ENCODE measurements around the gene PHF2.

PHF2 gene

DNA sequence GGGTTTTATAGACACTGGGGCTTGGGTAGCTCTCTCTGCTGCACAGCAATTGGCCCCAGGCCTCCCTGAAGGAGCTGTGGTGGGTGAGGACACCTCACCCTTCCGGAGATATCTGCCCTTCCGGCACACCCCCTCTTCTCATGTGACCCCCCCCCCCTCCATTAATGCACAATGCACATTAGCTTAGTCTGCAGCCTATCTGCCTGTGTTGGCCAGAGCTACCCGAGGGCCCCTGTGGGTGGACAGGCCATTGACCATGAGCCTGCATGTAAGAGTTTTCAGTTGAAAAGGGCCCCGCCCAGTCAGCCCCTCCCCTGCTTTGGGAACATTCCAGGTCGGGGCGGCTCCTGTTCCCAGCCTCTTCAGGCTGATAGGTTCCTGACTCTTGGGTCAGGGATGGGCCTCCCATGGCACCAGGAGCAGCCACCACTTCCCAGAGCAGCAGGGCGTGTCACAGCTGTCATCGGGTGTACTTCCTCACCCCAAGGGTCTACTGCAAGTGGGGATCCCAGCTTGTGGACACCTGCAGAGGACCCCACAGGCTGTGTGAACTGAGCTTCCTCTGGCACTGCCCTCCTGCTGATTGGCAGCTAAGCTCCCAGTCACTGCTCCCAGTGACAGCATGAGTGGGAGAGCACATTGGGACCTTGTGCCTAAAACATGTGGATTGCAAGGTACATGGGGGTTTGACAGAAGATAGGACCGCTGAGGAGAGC lies 17.8 kb downstream of the PHF2 start:
- Histone ChIP-seq H4K20me1 (ENCODE audit: insufficient read depth) (no peaks in the 10 kb centered on the region), H3K27ac (no peak overlapping the region), H3K4me2 (no peak overlapping the region), H3K27me3 (ENCODE audit: insufficient read depth, low read depth) (no peaks in the 10 kb centered on the region), H3K36me3 (ENCODE audit: insufficient read depth) (no peaks in the 10 kb centered on the region), H2AFZ (ENCODE audit: low read depth) (no peak overlapping the region), H3K4me3 (IDR thresholded peaks at IDR 0.05; ENCODE audit: insufficient read depth, low read depth, low read length) (no peak overlapping the region), H3K79me2 (ENCODE audit: insufficient read depth, low read depth) (no peaks in the 10 kb centered on the region), H3K4me1 (ENCODE audit: low read depth, poor library complexity, severe bottlenecking) (no peaks in the 10 kb centered on the region), H3K9ac (no peak overlapping the region)
- TF ChIP-seq, protein P1, sequence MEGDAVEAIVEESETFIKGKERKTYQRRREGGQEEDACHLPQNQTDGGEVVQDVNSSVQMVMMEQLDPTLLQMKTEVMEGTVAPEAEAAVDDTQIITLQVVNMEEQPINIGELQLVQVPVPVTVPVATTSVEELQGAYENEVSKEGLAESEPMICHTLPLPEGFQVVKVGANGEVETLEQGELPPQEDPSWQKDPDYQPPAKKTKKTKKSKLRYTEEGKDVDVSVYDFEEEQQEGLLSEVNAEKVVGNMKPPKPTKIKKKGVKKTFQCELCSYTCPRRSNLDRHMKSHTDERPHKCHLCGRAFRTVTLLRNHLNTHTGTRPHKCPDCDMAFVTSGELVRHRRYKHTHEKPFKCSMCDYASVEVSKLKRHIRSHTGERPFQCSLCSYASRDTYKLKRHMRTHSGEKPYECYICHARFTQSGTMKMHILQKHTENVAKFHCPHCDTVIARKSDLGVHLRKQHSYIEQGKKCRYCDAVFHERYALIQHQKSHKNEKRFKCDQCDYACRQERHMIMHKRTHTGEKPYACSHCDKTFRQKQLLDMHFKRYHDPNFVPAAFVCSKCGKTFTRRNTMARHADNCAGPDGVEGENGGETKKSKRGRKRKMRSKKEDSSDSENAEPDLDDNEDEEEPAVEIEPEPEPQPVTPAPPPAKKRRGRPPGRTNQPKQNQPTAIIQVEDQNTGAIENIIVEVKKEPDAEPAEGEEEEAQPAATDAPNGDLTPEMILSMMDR (conservative IDR thresholded peaks at IDR 0.05; ENCODE audit: low read depth, low read length), result no peak

DNA sequence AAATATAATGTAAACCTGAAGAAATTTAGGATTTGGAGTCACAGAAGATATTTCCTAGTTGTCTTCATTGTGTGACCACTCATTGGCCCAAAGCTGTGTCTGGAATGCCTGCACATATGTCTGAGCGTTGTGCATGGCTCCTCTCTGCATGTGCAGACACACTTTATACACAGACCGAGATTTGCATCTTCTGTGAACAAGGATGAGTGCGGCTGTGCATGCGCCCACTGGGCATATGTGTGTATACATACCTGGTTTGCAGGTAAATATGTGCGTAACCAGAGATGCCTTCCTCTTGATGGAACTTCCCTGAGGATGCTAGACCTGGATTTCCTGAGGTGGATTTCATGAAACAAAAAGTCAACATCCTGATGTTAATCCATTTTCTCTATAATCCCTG lies 19.1 kb downstream of the PHF2 start:
- Histone ChIP-seq H3K79me2 (ENCODE audit: insufficient read depth, low read depth) (no peaks in the 10 kb centered on the region), H3K27ac (no peak overlapping the region)
- TF ChIP-seq, protein P1 (conservative IDR thresholded peaks at IDR 0.05; ENCODE audit: low read depth, low read length), result no peak

DNA sequence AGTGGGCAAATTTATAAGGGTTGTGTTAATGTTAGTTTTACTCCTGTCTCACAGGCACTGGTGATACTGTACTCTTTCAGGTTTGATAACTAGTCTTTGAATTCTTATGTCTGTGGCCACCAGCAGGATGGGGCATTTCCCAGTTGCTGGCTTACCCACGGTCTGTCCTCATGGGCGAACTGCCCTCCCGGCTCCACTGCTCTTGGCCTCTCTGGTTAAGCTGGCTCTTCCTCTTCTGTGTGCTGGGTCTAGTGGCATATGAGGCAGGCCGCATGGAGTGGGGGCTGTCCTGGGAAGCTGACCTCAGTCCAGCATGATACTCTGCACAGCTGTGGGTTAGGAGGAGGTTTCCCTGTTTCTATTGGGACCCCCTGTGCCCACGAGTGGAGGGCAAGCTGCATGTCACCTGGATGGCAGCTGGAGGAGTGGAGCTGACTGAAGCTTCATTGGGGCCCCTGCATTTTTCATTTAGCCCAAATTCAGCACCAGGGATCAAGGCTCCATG lies 19.5 kb downstream of the PHF2 start:
- Histone ChIP-seq H3K79me2 (ENCODE audit: insufficient read depth, low read depth) (no peaks in the 10 kb centered on the region), H3K4me3 (IDR thresholded peaks at IDR 0.05; ENCODE audit: insufficient read depth, low read depth, low read length) (no peak overlapping the region), H3K27me3 (ENCODE audit: insufficient read depth, low read depth) (no peaks in the 10 kb centered on the region), H4K20me1 (ENCODE audit: insufficient read depth) (no peaks in the 10 kb centered on the region), H3K36me3 (ENCODE audit: insufficient read depth) (no peaks in the 10 kb centered on the region), H3K4me2 (no peak overlapping the region), H3K27ac (no peak overlapping the region), H3K4me1 (ENCODE audit: low read depth, poor library complexity, severe bottlenecking) (peaks cover 2% of the 10 kb centered on the region), H2AFZ (ENCODE audit: low read depth) (no peak overlapping the region), H3K9ac (no peak overlapping the region)
- TF ChIP-seq, protein P1 (conservative IDR thresholded peaks at IDR 0.05; ENCODE audit: low read depth, low read length), result no peak

More for the DNA sequence above, 19.1 kb downstream of the PHF2 start:
- Histone ChIP-seq H3K36me3 (ENCODE audit: insufficient read depth) (no peaks in the 10 kb centered on the region), H3K27me3 (ENCODE audit: insufficient read depth, low read depth) (no peaks in the 10 kb centered on the region), H4K20me1 (ENCODE audit: insufficient read depth) (no peaks in the 10 kb centered on the region), H2AFZ (ENCODE audit: low read depth) (no peak overlapping the region), H3K9ac (no peak overlapping the region), H3K4me2 (no peak overlapping the region), H3K4me1 (ENCODE audit: low read depth, poor library complexity, severe bottlenecking) (peaks cover 2% of the 10 kb centered on the region), H3K4me3 (IDR thresholded peaks at IDR 0.05; ENCODE audit: insufficient read depth, low read depth, low read length) (no peak overlapping the region)

DNA sequence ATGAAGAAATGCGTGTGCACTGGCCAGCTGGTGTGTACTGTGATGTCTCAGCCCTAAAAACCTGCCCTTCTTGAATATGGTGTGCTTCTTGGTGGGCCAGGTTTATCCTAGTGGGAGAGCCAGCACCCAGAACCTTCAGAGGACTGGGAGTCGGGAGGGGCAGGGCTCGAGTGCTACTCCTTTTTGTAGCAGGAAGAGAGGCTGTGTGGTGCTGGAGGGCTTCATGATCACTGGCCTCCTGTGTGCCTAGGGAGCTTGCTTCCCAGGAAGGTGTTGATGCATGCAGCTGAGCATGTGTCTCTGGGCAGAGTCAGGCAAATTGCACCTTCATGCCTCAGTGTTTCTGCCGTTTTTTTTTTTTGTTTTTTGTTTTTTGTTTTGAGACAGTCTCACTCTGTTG lies 20.0 kb downstream of the PHF2 start:
- Histone ChIP-seq H3K27me3 (ENCODE audit: insufficient read depth, low read depth) (no peaks in the 10 kb centered on the region), H3K4me1 (ENCODE audit: low read depth, poor library complexity, severe bottlenecking) (peaks cover 2% of the 10 kb centered on the region), H2AFZ (ENCODE audit: low read depth) (no peak overlapping the region), H4K20me1 (ENCODE audit: insufficient read depth) (no peaks in the 10 kb centered on the region), H3K27ac (no peak overlapping the region), H3K4me3 (IDR thresholded peaks at IDR 0.05; ENCODE audit: insufficient read depth, low read depth, low read length) (no peak overlapping the region), H3K36me3 (ENCODE audit: insufficient read depth) (no peaks in the 10 kb centered on the region), H3K79me2 (ENCODE audit: insufficient read depth, low read depth) (no peaks in the 10 kb centered on the region), H3K9ac (no peak overlapping the region), H3K4me2 (no peak overlapping the region)
- TF ChIP-seq, protein P1 (conservative IDR thresholded peaks at IDR 0.05; ENCODE audit: low read depth, low read length), result no peak
